RPMI7951 (cell line): Measurements from ENCODE around the gene MSH3. TPM values are rescaled to one million over a fixed set of nuclear protein-coding genes. Genes with fewer than 3 reads are reported as not detected.
"Not testable (repeated sequence)": the region's sequence is repeated elsewhere in the genome, so short reads cannot be mapped to it uniquely, and the experiment has no call there.

Experiments
- DNase-seq: peaks from one replicate; pipeline ENCODE4 v3.0.0-alpha.2; 2012; ENCODE audit warnings: low read depth
- total RNA-seq: library from RNA; depleted of rRNA; stranded (reverse); fragments of >200 nt; shearing (Covaris generic); gene quantifications from 2 replicates; pipeline ENCODE4 v1.2.3, GENCODE V29; 2014

The MSH3 gene
- total RNA-seq, 1 experiment from 2014 or later: 10.1 TPM

DNA sequence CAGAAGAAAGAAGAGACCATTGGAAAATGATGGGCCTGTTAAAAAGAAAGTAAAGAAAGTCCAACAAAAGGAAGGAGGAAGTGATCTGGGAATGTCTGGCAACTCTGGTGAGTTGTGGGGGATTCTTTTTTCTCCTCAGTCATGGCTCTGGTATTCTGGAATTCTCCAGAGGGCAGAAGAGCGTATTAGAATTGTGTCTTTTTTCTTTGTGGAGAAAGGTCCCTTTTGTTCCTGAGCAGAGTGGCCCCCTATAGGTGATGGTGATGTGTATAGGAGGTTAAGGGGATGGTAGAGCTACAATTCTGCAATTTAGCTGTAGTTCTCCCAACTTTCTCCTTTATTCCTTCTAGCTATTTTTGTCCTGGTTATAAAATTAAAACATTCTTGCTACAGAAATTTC, 2.0 kb downstream of the MSH3 start:
- DNase-seq: peak; percentile 24

GRCh38 chr5:80659106-80659505, 4.7 kb downstream of the MSH3 start:
- DNase-seq: peak; percentile 0

DNA sequence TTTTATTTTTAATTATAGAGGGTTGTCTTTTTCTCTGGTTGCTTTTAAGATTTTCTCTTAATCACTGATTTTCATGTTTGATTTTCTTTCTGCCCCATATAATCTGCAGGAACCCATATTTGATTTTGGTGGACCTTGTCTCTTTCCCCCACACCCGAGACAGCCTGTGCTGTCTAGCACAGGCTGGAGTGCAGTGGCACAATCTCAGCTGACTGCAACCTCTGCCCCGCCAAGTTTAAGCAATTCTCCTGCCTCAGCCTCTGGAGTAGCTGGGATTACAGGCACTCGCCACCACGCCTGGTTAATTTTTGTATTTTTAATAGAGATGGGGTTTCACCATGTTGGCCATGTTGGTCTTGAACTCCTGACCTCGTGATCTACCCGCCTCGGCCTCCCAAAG, 6.2 kb downstream of the MSH3 start:
- DNase-seq: not testable (repeated sequence)

GRCh38 chr5:80662108-80662507, 7.7 kb downstream of the MSH3 start:
- DNase-seq: no peak

GRCh38 chr5:80665057-80665456, 10.6 kb downstream of the MSH3 start:
- no peak for DNase-seq

- DNase-seq: no peak
Observed at GRCh38 chr5:80667384-80667783, 12.9 kb downstream of the MSH3 start.

- no peak for DNase-seq
Observed at GRCh38 chr5:80668016-80668969, 13.8 kb downstream of the MSH3 start.

- peak; percentile 57 for DNase-seq
Observed at GRCh38 chr5:80672140-80672736, 17.8 kb downstream of the MSH3 start.

- no peak for DNase-seq
Observed at GRCh38 chr5:80676706-80677105, 22.3 kb downstream of the MSH3 start.

GRCh38 chr5:80686757-80687156, 32.3 kb downstream of the MSH3 start:
- peak; percentile 3 for DNase-seq

- no peak for DNase-seq
Observed at GRCh38 chr5:80688648-80689420, 34.4 kb downstream of the MSH3 start.

GRCh38 chr5:80689627-80690026, 35.2 kb downstream of the MSH3 start:
- DNase-seq: no peak

- DNase-seq: no peak
Observed at GRCh38 chr5:80695666-80696065, 41.2 kb downstream of the MSH3 start.

- no peak for DNase-seq
Observed at GRCh38 chr5:80696450-80696849, 42.0 kb downstream of the MSH3 start.

DNA sequence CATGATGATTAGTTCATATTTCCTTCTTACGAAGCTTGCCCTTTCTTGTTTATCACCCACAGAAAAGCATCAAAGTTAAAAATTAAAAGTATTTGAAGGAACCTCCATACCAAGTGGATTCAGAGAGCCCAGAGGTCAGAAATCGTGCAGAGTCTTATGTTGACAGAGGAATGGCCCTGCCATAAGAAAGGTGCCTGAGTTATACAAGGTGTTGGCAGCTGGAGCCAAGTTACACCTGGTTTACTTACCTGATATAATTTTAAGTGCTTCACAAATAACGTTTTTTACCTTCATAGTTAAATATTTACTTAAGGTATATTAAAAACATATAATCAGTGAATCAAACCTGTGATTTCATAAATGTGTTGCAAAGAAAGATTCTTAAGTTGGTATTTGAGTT, 42.6 kb downstream of the MSH3 start:
- no peak for DNase-seq

DNA sequence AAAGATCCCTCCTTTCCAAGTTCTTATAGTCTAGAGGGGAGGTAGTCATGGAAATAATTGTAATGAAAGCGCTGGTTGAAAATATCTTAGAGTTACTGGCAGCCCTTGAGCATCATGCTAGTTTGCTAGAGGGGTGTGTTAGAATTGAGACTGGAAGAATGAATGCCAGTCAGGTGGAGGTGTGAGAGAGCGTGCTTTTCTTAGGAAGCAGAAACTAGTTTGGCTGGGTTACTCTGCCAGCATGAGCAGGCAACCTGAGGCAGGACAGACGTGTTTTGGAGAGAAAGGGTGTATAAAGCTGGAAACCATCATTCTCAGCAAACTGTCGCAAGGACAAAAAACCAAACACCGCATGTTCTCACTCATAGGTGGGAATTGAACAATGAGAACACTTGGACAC, 43.9 kb downstream of the MSH3 start:
- DNase-seq: no peak

DNA sequence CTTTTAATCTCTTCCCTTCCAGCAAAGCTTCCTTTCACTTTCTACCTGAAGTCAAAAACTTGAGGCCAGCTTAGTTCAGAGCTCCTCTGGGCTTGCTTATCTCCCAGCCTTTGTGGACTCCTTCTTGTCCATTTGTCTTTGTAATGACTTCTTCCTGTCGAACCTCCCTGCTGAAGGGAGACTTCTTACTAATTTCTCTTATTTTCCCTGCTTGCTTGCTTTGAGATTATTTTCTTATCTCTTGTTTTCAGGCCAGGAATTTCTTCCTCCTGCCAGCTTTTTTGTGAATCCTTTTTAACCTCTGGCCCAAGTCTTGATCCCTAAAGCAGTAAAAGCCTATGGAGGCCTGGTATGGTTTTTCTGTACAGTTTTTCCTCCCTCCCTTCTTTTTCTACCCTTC, 47.1 kb downstream of the MSH3 start:
- DNase-seq: no peak

DNA sequence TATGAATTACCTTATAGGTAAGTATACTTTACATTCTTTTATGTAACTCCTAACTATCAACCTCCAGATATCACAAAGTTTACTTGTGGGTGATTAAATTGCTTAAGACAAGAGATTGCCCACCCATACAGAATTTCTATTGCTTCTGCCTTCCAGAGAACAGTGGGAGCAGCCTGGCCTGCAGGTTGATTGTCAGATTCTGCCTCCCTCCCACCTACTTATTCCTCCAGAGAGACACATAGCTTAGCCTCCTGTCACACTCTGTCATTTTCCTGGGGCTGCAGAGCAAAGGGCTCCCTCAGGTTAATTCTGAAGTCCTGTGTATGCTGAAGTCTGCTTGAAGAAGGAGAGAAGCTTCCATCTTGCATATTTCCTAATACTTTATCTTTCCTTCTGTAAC, 48.8 kb downstream of the MSH3 start:
- DNase-seq: no peak

DNA sequence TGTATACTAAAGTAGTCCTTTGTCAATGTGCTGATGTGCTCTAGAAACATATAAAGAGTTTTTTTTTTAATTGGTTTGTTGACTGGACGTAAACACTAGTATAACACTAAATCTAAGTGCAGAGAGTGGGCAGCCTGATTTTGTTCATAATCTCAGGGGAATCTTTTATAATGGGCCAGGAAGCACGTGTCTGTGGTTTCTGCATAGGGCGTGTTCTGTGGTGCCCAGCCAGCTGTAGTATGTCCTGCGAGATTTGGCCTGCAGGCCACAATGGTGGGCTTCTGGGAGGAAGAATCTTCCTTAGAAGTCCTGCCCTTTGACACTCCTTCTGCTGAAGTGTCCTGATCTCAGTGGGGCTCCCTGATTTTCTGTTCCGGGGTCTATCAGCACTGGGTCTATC, 49.3 kb downstream of the MSH3 start:
- DNase-seq: peak; percentile 7

DNA sequence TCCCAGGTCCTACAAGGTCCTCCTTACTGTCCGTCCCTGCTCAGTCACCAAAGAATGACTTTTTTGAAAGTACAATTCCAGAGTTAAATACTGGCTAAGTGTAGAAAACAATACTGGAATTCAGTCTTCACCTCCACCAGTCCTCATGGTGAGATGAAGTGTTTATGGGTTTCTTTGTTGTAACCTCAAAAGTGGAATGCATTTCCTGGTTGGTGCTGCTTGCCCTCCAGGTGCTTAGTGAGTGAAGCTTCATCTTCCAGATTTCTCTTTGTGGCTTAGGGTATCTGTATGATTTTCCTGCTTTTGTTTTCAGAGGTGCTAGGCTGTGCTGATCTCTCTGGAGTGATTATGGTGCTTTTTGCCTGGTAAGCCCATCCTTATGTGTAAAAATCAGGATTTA, 49.8 kb downstream of the MSH3 start:
- no peak for DNase-seq

DNA sequence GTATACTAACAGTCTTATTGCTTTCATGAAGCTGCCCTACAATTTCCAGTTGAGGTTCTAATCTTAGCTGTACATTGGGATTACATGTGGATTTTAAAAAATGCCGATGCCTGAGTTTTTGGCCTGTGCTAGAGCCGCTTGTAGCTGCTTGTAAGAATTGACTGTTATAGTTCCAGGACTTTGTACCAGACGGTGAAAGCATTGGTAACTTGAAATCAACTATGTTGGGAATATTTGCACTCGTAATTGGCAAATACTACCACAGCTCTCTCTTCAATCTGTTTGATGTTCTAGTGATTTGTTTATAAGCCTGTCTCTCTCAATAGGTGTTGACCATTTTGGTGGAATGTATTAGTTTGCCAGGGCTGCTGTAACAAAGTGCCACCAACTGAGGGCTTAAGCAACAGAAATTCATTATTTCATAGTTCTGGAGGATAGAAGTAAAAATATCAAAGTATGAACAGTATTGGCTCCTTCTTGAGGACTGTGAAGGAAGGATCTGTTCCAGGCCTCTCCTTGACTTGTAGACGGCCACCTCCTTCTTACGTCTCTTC, 50.8 kb downstream of the MSH3 start:
- no peak for DNase-seq

DNA sequence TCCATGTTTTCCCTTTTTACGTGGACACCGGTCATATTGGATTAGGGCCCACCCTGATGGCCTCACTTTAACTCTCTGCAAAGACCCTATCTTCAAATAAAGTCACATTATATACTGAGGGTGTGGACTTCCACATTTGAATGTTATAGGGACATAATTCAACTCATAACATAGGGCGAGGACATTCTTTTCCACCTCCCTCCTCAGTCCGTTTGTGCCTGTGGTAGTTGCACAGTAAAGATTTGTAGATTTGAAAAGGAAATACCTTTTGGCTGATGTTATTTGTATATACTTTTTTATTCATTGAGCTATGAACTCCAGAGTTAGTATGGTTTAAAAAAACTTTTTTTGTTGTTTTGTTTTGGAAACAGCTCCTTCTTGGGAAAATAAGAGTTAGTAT, 51.3 kb downstream of the MSH3 start:
- no peak for DNase-seq
